Tibial nerve (tissue), 3 donors: ENCODE measurements around the gene MAML3.

Experiments
- POLR2A ChIP-seq, 2 donors: fragments of 450-650 bp; IDR thresholded peaks; one replicate each; pipeline ENCODE4 v1.6.1; 2017; ENCODE audit warnings: antibody characterized with exemption in 2 of 2, mild to moderate bottlenecking in 2 of 2, moderate library complexity in 2 of 2
- TF ChIP-seq, protein P1 (sequence below), 5 experiments: fragments of 200-600 bp in 3 of 5; fragments of 450-650 bp in 2 of 5; sonication (generic) in 3 of 5; IDR thresholded peaks; one replicate each; pipeline ENCODE4 v1.5.1; 2016 to 2019; ENCODE audit warnings: antibody characterized with exemption in 5 of 5, mild to moderate bottlenecking in 3 of 5, moderate library complexity in 2 of 5

DNA sequence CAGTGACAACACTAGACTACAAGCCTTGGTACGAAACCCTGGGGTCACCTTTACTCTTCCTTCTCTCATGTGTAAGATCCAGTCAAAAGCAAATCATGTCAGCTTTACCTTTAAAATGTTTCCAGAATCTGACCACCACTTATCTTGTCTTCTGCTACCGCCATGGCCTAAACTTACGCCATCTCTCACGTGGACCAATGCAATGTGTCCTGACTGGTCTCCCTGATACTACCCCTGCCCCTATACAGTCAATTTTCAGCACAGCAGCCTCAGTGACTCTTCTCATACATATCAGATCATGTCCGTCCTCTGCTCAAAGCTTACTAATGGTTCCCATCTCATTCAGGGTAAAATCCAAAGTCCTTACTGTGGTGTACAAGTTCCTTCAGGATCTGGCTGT lies 15.0 kb upstream of the MAML3 start:
- TF ChIP-seq, protein P1, sequence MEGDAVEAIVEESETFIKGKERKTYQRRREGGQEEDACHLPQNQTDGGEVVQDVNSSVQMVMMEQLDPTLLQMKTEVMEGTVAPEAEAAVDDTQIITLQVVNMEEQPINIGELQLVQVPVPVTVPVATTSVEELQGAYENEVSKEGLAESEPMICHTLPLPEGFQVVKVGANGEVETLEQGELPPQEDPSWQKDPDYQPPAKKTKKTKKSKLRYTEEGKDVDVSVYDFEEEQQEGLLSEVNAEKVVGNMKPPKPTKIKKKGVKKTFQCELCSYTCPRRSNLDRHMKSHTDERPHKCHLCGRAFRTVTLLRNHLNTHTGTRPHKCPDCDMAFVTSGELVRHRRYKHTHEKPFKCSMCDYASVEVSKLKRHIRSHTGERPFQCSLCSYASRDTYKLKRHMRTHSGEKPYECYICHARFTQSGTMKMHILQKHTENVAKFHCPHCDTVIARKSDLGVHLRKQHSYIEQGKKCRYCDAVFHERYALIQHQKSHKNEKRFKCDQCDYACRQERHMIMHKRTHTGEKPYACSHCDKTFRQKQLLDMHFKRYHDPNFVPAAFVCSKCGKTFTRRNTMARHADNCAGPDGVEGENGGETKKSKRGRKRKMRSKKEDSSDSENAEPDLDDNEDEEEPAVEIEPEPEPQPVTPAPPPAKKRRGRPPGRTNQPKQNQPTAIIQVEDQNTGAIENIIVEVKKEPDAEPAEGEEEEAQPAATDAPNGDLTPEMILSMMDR (IDR thresholded peaks at IDR 0.05): no peak
- no peak for TF ChIP-seq POLR2A (IDR thresholded peaks at IDR 0.05)
